ENCODE data around the gene CUL2.
"Not testable (repeated sequence)": the region's sequence is repeated elsewhere in the genome, so short reads cannot be mapped to it uniquely, and the experiment has no call there.

The CUL2 gene

GRCh38 chr10:35090162-35090954 lies at the start of gene CUL2:
Gene CUL2, minus strand, starts transcription at chr10:35090341. Its CDS starts 19,024 bp downstream, at chr10:35071317.
- DNase-seq (ENCODE audit: low spot score): peak; percentile 92

GRCh38 chr10:35136263-35136815 lies 46.2 kb upstream of the CUL2 start:
- no peak for DNase-seq (ENCODE audit: low spot score)

- DNase-seq (ENCODE audit: low spot score): no peak
These were observed 45.7 kb upstream of the CUL2 start for GRCh38 chr10:35135861-35136260.

- DNase-seq (ENCODE audit: low spot score): no peak
These were observed 43.4 kb upstream of the CUL2 start for GRCh38 chr10:35133586-35133985.

GRCh38 chr10:35132727-35133126 lies 42.6 kb upstream of the CUL2 start:
- no peak for DNase-seq (ENCODE audit: low spot score)

- DNase-seq (ENCODE audit: low spot score): no peak
These were observed 40.5 kb upstream of the CUL2 start for GRCh38 chr10:35130663-35131062.

GRCh38 chr10:35129185-35129674 lies 39.1 kb upstream of the CUL2 start:
- no peak for DNase-seq (ENCODE audit: low spot score)

- peak; percentile 64 for DNase-seq (ENCODE audit: low spot score)
These were observed 37.2 kb upstream of the CUL2 start for GRCh38 chr10:35127289-35127891.

GRCh38 chr10:35126530-35127288 lies 36.6 kb upstream of the CUL2 start, which contains the start of gene CREM:
Gene CREM, plus strand, starts transcription at chr10:35126846. Its CDS starts 10,990 bp downstream, at chr10:35137836.
- peak; percentile 98 for DNase-seq (ENCODE audit: low spot score)

GRCh38 chr10:35126062-35126529 lies 36.0 kb upstream of the CUL2 start:
- DNase-seq (ENCODE audit: low spot score): no peak

- DNase-seq (ENCODE audit: low spot score): no peak
These were observed 34.4 kb upstream of the CUL2 start for GRCh38 chr10:35124540-35124939.

GRCh38 chr10:35119378-35119777 lies 29.2 kb upstream of the CUL2 start:
- DNase-seq (ENCODE audit: low spot score): no peak

GRCh38 chr10:35112571-35112970 lies 22.4 kb upstream of the CUL2 start:
- no peak for DNase-seq (ENCODE audit: low spot score)

GRCh38 chr10:35103882-35104281 lies 13.7 kb upstream of the CUL2 start:
- no peak for DNase-seq (ENCODE audit: low spot score)

- DNase-seq (ENCODE audit: low spot score): no peak
These were observed 7.4 kb upstream of the CUL2 start for GRCh38 chr10:35097510-35097909.

GRCh38 chr10:35096312-35096711 lies 6.2 kb upstream of the CUL2 start:
- no peak for DNase-seq (ENCODE audit: low spot score)

GRCh38 chr10:35092851-35093250 lies 2.7 kb upstream of the CUL2 start:
- DNase-seq (ENCODE audit: low spot score): no peak

GRCh38 chr10:35091994-35092790 lies 2.1 kb upstream of the CUL2 start:
- no peak for DNase-seq (ENCODE audit: low spot score)

GRCh38 chr10:35089611-35090161 lies 455 bp downstream of the CUL2 start:
- peak; percentile 25 for DNase-seq (ENCODE audit: low spot score)

GRCh38 chr10:35083242-35083641 lies 6.9 kb downstream of the CUL2 start:
- DNase-seq (ENCODE audit: low spot score): no peak

GRCh38 chr10:35080261-35080660 lies 9.9 kb downstream of the CUL2 start:
- not testable (repeated sequence) for DNase-seq (ENCODE audit: low spot score)

All from AG08395 (cell line).